T-helper 22 cell (primary cell): Measurements from ENCODE around the gene GALNT13.

Experiments
- DNase-seq: peaks from one replicate; pipeline ENCODE4 v3.0.0-alpha.2; 2020; ENCODE audit warnings: low read depth

The GALNT13 gene

GRCh38 chr2:153871231-153872221, at the start of gene GALNT13:
TSS of gene GALNT13 (plus strand) at chr2:153871922.
- no peak for DNase-seq

DNA sequence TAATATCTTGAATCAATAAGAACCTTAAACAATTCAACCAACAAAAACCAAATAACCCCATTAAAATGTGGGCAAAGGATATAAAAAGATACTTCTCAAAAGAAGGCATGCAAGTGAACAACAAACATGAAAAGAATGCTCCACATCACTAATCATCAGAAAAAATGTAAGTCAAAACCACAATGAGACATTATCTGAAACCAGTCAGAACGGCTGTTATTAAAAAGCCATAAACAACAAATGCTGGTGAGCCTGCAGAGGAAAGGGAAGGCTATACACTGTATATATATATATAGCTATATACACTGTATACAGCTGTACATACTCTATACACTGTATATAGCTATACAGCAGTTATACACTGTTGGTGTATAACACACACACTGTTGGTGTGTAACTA, 47.8 kb upstream of the GALNT13 start:
- DNase-seq: no peak

DNA sequence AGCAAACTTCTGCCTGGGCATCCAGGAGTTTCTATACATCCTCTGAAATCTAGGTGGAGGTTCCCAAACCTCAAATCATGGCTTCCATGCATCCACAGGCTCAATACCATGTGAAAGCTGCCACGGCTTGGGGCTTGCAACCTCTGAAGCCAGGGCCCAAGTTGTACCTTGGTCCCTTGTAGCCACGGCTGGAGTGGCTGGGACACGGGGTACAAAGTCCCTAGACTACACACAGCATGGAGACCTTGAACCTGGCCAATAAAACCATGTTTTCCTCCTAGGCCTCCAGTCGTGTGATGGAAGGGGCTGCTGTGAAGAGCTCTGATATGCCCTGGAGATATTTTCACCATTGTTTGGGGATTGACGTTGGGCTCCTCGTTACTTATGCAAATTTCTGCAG, 43.4 kb upstream of the GALNT13 start:
- DNase-seq: no peak

GRCh38 chr2:153834662-153835061, 37.1 kb upstream of the GALNT13 start:
- no peak for DNase-seq

DNA sequence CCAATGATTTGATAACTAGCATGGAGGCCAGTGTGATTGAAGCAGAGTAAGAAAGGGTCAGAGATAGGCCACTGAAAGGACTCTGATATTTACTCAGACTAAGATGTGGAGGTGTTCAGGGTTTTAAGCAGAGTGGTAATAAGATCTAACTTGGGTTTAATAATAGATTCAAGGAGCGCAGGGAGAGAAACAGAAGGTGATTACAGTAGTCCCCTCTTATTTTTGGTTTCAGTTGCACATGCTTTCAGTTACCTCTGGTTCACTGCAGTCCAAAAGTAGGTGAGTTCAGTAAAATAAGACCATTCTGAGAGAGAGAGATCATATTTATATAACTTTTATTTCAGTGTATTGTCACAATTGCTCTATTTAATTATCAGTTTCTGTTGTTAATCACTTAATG, 13.5 kb upstream of the GALNT13 start:
- no peak for DNase-seq

DNA sequence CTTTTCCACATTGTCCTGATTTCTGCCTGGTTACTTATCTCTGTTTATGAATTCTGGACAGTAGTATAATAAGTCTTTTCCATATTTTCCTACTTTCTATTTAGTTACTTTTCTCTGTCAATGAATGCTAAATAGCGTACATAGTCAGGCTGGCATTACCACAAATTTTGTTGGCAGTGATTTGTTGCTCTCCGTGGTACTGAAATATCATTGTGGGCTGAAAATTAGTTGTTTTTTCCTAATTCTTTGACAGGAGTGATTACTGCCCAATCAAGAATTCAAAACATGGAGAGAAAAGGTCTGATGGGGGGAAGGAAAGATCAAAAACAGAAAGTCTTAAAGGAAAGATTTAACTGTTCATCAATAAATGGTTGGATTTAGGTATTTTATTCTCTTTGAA, 7.7 kb upstream of the GALNT13 start:
- no peak for DNase-seq

DNA sequence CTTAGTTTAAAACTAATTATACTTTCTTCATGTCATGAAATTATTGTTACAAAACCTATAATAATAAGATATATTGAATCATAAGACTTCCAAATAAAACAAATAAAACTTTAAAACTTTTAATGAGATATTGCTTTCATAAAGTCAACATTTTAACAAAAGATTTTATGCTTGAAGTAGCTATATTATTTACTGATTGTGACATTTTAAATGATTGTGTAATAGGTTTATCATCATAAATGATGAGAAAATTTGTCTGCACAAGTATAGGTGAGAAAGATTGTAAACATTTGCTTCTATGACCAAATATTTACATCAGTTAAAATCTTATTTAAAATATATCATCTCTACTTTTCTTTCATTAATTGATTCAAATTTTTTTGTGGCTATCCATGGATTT, 5.1 kb upstream of the GALNT13 start:
- no peak for DNase-seq

DNA sequence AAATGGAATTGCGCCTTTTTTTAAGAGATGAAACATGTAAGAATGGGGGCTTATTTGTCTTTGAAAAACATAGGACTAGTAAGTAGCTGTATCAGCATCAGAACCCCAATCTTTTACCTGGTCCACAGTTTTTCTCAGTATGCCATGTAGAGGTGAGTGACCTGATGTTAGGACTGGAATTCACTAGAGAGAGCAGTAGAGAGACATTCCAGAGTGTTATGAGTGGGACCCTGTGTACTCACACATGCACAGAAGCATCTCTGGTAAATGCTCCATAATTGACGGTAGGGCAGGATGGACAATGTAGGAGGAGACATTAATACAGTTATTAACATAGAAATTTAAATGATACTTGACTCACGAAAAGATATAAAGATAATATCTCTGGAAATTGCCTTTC, 1.4 kb upstream of the GALNT13 start:
- no peak for DNase-seq

- no peak for DNase-seq
Observed at GRCh38 chr2:153872311-153873051, 759 bp downstream of the GALNT13 start.

- DNase-seq: no peak
Observed at GRCh38 chr2:153873052-153874048, 1.6 kb downstream of the GALNT13 start.

GRCh38 chr2:153875801-153876466, 4.2 kb downstream of the GALNT13 start:
- DNase-seq: no peak

DNA sequence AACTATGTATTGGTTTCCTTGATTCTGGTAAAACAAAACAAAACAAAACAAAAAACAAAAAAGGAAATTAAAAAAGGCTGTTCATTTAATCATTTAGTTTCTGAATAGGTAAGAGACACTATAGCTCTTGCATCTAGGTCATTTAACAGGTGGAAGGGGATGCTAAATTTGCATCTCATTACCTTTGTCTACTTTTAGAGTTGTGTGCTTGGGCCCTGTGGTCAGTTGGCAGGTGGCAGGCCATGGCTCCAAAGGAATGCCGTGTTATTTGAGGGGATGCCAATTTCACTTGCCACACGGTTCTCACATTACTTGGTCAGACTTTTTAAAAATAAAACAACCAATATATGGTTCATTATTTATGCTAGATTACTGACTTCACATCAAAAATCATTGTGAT, 9.2 kb downstream of the GALNT13 start:
- DNase-seq: no peak

GRCh38 chr2:153886833-153887232, 15.1 kb downstream of the GALNT13 start:
- no peak for DNase-seq

DNA sequence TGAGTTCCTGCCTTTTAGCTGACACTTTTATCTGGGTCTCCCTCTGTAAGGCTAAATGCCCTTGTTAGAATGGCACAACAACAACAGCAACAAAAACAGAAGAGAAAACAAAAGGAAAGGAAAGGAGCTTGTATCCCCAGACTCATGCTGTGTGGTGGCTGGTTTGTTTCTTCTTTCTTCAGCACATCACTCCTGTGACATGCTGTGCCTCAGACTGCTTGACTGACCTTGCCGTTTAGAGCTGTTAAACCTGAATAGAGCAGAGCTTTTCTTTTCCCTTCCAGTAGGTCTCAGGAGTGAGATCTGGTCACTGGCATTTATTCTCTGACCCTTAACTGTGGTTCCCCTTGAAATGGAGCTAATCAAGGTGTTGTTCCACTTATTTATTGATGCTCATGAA, 18.9 kb downstream of the GALNT13 start:
- no peak for DNase-seq

GRCh38 chr2:153891051-153891450, 19.3 kb downstream of the GALNT13 start:
- DNase-seq: no peak

DNA sequence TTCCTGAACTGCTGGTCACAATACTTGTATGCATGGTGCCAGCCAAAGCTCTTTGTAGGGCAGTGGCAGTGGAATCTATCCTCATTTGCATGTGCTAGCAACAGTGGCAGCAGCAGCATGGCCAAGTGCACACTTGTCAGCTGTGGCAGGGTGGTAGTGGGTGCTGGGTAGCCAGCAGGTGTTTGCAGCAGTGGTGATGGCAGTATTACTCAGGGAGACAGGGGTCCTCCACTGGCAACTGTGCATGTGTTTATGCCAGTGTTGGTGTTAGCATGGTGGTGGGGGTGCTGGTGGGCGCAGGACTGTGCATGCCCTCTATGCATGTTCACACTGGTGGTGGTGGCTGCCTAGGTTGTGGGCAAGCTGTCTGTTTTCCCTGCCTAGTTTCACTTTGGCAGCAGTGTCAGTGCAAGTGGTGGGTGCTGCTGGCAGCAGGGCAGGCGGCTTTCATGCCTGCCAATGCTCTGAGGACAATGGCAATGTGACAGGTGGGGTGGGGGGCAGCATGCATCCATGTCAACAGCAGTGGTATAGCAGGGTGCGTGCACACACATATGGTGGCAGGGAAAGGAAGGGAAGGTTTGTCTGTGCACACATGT, 41.2 kb downstream of the GALNT13 start:
- DNase-seq: no peak

DNA sequence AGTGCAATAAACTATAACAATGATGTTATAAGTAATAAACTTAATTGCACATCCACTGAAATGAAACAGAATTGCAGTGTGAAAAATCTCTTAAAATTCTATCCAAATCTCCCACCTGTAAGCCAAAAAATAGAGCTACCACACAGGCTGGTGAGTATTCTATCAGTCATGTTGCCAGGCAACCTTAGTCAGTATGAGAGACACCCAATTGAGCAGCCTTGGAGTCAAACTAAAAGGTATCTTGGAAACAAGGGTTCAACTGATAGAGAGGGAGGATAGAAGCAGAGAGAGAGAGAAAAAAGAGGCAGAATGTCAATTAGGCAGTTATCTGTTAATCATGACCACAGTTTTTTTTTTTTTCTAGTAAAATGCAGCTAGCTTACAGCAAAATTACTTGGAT, 45.8 kb downstream of the GALNT13 start:
- no peak for DNase-seq

DNA sequence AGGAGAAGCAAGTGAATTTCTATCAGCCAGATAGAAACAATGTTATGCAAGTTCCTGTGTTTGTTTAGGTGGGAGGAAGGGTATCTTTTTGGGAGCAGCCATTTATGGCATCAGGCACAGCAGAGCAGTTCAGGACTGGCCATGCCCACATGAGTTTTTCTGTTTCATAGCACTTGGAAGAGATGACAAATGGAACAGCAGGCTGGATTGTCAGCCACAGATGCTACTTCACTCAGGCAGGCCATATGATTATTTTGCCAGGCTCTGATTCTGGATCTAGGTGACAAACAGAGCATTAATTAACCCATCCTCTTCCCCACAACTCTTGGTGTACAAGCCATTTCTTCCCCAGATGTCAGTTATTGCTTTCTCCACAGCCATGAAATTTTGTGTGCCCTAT, 63.8 kb downstream of the GALNT13 start:
- no peak for DNase-seq

- DNase-seq: no peak
Observed at GRCh38 chr2:153939124-153939796, 67.5 kb downstream of the GALNT13 start.

- no peak for DNase-seq
Observed at GRCh38 chr2:153940511-153940910, 68.8 kb downstream of the GALNT13 start.
